KOPT-K1 (cell line): Measurements from ENCODE around the gene UGT1A1.

ENCODE experiments used
- H3K27ac ChIP-seq: fragments of 200-600 bp; sonication (generic); 2 replicates; pipeline ENCODE4 v1.5.1; 2016; ENCODE audit warnings: antibody characterized with exemption, mild to moderate bottlenecking, low read depth, low read length; ENCODE audit not compliant: poor library complexity, severe bottlenecking
- H3K36me3 ChIP-seq: fragments of 200-600 bp; sonication (generic); 2 replicates; pipeline ENCODE4 v1.5.1; 2017; ENCODE audit warnings: antibody characterized with exemption, mild to moderate bottlenecking, low read length, moderate library complexity; ENCODE audit not compliant: insufficient read depth
- H3K9me3 ChIP-seq: fragments of 200-600 bp; sonication (generic); 2 replicates; pipeline ENCODE4 v1.5.1; 2017; ENCODE audit warnings: antibody characterized with exemption, low read length, mild to moderate bottlenecking; ENCODE audit not compliant: insufficient read depth, poor library complexity, severe bottlenecking

UGT1A1 gene

DNA sequence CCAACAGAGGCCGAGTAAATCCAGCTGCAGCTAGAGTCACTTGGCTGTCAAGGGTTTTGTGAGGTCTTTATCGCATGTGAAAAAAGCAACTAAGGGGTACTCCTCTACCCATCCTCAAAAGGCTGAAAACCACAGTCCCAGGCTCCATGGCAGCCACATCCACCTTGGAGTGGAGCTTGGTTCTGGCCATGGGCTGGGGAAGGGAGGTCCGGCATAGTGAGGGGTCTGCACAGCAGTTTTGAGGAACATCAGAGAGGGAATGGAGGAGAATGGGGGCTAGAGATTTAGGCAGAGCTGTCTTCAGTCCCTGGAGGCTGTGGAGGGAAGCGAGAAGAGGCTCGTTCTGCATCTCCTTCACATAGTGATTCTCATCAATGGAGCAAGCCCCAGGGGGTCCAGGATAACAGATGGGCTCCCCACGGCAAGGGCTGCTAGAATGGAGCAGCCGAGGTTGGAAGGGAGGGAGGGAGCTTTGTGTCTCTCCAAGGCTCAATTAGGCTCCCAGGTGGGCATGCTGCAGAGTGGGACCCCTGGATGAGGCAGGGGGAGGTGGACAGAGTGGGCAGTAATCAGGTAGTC is 39.1 kb downstream of the UGT1A1 start:
- Histone ChIP-seq H3K27ac (no peak overlapping the region), H3K9me3 (no peaks in the 10 kb centered on the region), H3K36me3 (no peaks in the 10 kb centered on the region)

DNA sequence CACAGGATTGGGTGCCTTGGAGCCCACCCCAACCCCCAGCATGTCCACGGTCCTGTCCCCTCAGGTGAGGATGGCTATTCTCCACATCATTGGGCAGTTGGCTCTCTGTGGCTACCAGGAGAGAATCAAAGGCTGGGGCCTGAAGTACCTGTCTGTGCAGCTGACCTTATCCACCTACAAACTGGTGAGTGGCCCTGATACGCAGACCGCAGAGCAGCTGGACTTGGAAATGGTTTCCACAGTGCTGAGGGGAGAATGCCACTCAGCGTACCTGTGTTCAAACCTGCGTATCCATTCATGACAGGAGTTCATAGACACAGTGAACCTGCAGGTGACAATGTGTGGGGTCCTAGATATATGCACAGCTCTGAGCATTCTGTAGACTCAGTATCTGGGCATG is 39.6 kb downstream of the UGT1A1 start:
- Histone ChIP-seq H3K27ac (no peak overlapping the region), H3K9me3 (no peaks in the 10 kb centered on the region)

DNA sequence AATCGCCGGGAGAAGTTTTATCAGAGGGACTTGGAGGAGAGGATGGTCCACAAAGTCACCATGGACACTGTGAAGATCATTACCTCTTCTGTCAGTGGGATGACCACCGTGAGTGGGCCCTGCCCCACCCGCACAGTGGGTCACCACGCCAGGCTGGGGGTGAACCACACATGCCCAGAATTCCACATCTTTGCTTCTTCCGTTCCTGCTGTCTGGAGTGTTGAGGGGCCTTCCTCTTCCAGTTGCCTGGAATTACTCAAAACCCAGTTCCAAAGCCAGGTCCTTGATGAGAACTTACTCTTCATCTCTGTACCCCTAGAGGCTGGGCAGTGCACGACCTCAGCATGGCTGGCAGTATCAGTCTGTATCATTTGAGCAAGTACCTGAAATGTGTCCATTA is 40.1 kb downstream of the UGT1A1 start:
- Histone ChIP-seq H3K36me3 (no peaks in the 10 kb centered on the region), H3K9me3 (no peaks in the 10 kb centered on the region), H3K27ac (no peak overlapping the region)

More for the DNA sequence above, 39.6 kb downstream of the UGT1A1 start:
- no peaks in the 10 kb centered on the region for H3K36me3 ChIP-seq

DNA sequence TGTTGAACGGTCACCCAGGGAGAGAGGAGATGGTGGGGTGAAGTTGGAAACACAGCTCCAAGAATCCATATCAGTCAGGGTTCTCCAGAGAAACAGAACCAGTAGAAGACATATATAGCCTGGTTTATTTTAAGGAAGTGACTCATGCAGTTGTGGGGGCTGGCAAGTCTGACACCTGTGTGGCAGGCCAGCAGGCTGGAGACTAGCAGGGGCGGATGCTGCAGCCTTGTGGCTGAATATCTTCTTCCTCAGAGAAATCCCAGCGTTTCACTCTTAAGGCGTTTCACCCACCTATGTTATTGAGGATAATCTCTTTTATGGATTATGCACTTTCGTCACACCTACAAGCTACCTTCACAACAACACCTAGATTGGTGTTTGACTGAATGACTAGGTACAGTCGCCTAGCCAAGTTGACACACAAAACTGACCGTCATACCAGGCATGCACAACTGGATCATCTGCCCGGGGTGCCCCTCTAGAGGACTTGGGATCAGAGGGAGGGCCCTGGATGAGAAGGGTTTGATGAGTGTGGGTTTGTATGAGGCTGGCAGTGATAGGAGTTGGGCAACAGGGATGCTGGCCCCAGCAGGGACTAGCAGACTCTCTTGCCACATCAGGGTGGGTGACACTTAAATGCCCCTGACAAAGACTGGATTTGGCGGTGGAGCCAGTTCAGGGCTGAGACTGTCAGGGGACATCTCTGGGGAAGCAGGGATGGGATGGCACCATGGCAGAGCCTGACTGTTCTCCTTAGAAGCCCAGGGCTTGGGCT is 41.5 kb downstream of the UGT1A1 start:
- Histone ChIP-seq H3K9me3 (no peaks in the 10 kb centered on the region), H3K27ac (no peak overlapping the region), H3K36me3 (no peaks in the 10 kb centered on the region)

DNA sequence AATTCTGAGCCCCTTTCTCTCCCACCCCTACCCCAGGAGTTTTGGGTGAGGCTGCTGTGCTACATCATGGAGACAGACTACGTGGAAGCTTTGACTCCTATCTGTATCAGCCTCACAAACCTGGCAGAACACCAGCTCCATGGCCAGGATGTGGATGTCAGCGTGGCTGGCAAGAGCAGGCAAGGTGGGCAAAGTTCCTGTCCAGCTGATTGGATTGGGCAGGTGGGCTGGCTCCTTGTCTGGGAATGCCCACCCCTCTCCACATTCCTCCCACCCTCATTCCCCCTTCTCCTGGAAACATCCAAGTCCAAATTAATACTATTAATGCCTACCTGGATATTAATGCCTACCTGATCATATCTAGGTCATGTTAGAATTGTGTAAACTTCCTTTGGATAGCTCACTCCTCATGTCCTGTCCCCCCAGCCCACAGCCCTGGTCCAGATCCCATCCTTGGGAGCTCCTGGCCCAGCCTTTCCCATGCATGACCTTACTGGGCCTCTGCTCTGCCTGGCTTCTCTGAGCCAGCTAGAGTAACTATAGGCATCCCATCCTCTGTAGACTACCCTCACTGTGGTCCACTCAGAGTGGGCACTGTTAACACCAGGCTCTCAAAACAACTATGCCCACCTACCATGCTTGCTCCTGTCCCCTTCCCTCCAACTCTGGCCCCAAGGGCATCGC is 42.2 kb downstream of the UGT1A1 start:
- H3K27ac ChIP-seq: no peak overlapping the region
- H3K36me3 ChIP-seq: no peaks in the 10 kb centered on the region
- H3K9me3 ChIP-seq: no peaks in the 10 kb centered on the region

DNA sequence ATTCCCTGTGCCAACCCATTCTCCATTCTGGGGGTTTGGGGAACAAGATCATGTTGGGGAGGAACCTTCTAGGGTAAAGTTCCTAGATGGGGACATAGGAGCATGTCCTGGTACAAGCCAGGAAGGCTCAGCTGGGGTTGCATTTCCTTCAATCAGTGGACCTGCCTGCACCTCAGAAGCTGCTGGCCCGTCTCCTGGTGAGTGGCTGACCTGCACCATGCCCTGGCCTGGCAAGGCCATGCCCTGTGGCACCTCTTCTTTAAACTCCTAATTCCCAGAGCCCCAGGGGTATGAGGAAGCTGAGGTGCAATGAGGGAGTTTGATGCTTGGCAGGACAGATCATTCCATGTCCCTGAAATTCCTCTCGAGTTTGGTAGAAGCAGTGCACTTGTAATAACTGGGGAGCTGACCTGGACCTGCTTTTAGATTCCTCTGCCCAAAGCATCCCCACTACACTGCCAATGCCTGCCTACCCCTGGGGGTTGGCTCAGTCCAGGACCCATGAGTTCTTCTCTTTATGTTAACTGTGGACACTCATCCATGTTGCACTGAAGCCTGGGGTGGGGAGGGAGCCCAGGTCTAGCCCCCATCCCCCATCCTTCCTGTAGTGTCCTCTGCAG is 43.3 kb downstream of the UGT1A1 start:
- Histone ChIP-seq H3K27ac (no peak overlapping the region), H3K36me3 (no peaks in the 10 kb centered on the region), H3K9me3 (peaks cover 2% of the 10 kb centered on the region)

DNA sequence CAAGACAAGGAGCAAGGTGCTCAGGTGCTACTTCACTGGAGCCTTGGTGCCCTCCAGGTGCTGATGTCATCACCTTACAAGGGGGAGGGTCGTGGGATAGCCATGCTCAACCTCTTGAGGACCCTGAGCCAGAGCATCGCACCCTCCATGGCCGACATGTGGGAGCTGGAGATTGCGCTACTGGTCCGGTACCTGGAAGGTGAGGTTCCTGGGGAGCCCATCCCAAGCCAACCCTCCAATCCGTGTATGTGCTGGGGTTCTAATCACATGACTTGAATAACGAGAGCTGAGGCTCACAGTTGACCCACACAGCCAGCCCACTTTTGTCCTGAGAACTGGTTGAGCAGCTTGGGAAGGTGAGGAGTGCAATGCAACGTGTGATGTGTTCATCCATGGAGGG is 43.9 kb downstream of the UGT1A1 start:
- no peak overlapping the region for H3K27ac ChIP-seq
- no peaks in the 10 kb centered on the region for H3K36me3 ChIP-seq
- H3K9me3 ChIP-seq: peaks cover 5% of the 10 kb centered on the region

DNA sequence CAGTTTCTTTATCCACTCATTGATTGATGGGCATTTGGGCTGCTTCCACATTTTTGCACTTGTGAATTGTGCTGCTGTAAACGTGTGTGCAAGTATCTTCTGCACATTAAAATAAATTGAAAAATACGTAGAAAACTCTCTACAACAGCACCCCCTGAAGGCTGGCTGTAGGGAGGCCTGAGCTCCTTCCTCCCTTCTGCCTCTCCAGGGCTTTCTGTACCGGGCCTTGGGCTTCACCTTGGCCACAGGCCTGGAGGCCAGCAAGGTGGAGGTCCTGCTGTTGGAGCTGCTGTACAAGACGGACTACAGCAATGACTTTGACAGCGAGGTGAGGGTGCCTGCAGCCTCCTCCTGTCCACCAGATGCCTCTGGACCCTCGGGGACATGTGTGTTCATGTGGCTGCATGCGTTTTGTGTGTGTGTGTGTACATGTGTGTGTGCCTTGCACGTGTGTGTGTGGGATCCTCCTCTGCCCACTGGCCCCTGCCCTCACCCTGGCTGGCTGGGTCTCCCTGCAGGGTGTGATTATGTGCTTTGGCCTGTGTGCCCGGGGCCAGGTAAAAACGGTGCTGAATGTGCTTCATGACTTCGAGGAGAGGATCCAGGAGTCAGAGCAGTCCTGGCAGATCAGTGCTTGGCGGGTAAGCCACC is 47.3 kb downstream of the UGT1A1 start:
- Histone ChIP-seq H3K9me3 (peaks cover 10% of the 10 kb centered on the region), H3K36me3 (no peaks in the 10 kb centered on the region), H3K27ac (no peak overlapping the region)

DNA sequence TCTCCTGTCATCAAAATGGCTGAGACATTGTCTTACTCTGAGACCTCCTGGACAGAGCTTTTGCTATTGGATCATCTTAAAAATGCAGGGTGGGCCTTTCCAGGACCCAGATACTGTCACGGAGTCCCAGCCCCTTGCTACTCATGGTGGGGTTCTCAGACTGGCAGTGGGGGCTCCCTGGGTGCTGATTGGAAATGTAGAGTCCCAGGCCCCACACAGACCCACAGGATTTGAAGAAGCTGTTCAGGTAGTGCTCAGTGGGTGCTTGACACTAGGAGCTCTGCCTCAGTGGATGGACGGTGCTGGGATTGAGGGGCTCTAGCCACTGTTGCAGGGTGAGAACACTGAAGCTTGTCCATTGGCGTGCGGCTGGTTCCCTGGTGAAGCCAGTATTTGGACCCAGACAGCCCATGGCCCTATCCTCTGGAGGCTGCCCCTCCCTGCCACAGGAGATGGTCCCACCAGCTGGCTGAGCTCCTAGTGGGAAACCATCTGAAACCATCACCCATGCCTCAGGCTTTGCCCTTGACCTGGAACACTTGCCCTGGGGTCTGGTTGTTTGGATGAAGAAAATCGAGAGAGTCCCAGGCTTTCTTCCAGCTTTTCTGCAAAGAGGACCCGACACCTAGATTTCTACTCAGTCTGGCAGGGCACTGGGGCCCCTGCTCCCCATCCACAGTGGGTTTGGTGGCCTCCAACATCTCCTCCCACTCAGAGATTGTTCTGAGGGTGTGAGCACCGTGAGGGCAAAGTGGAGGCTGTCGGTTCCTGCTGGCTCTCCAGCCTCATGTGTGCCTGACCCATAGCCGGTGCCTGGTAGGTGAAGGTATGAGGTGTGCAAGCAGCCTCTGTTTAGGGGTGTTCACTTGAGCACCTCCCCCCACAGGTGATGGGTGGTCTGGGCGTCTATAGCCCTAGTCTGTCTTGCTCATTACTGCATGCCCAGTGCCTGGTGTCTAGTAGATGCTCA is 48.2 kb downstream of the UGT1A1 start:
- H3K9me3 ChIP-seq: peaks cover 10% of the 10 kb centered on the region
- no peaks in the 10 kb centered on the region for H3K36me3 ChIP-seq
- H3K27ac ChIP-seq: no peak overlapping the region

DNA sequence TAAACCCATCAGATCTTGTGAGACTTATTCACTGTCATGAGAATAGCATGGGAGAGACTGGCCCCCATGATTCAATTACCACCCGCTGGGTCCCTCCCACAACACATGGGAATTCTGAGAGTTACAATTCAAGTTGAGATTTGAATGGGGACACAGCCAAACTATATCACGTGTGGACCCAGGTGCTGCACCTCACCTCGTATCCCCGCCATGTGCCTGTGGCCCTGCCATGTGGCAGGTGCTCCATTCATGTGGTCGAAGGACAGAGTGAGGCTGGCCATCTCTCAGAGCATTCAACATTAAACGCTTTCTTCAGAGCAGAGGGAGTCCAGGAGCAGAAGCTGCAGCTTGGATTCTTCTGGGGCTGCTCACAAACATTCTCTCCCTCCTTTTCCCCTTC is 50.3 kb downstream of the UGT1A1 start:
- peaks cover 10% of the 10 kb centered on the region for H3K9me3 ChIP-seq
- no peak overlapping the region for H3K27ac ChIP-seq
- H3K36me3 ChIP-seq: no peaks in the 10 kb centered on the region

DNA sequence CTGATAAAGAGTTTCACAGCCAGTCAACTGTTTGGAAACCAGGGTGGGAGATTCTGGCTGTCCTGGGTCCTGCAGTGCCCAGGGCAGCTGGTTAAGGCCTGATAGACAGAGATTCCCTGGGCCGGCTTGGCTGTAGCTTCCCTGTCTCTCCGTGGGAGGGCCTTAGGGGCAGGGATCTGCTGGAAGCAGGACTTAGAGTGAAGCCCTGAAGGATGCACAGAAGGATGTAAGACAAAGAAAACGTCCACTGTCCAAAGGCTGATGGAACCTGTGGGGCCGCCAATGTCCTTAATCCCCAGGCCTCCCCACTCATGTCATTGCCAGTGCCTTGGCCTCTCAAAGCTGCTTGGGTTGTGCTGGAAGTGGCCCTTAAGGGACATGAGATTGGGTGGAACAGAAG is 51.0 kb downstream of the UGT1A1 start:
- Histone ChIP-seq H3K36me3 (no peaks in the 10 kb centered on the region), H3K9me3 (peaks cover 10% of the 10 kb centered on the region), H3K27ac (no peak overlapping the region)

DNA sequence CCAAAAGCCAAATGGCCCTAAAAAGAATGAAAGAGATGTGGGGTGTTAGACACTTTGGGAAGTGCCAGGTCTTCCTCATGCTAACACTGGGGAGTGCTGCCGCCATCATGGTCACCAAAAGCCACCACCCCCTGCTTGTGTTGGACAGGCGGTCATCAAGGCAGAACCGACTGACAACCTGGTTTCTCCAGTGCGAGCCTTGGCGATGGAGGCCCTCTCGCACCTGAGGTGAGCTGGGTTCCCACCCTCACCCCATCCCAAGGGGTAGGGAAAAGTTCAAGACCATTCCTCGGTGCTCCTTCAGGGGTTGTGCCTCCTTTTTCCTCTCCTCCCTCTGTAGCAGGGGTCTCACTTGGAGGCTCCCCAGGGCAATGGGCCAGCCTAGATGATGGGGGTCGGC is 51.7 kb downstream of the UGT1A1 start:
- Histone ChIP-seq H3K36me3 (no peaks in the 10 kb centered on the region), H3K27ac (no peak overlapping the region), H3K9me3 (peaks cover 10% of the 10 kb centered on the region)

DNA sequence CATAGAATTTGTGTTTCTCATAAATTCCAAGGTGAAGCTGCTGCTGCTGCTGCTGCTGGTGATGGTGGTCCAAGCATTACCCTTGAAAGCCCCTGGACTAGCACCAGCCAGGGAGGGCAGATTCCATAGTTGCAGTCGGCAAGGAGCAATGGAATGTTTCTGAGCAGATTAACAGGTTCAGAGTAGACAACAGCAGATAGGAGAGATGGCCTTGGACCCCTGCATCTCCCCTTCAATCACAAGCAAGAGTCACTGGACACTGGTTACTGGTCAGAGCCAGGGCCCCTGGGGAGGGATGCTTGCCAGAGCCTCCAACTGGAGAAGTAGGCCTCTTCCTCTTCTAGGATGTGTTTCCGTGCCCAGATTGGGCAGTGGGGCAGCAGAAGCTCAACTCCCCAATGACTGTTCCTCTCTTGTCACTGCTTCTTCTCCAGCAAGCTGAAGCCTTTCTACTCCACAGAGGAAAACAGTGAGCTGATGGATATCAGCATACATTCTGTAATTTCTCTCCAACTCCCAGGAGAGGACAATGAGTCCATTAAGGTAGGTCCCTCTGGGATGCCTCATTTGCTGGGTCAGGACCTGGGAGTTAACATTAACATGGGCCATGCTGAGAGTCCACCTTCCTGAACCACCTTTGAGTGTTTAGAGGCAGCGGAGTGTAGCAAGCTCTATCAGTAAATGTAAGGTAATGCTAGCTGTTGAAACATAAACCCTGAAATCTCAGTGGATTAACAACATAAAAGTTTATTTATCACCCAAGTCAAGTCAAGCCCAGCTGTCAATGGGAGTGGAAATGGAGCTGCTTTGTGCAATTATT is 53.4 kb downstream of the UGT1A1 start:
- H3K9me3 ChIP-seq: peaks cover 8% of the 10 kb centered on the region
- H3K36me3 ChIP-seq: no peaks in the 10 kb centered on the region
- no peak overlapping the region for H3K27ac ChIP-seq
